Measurements from ENCODE around the gene KBTBD7.

The KBTBD7 gene

DNA sequence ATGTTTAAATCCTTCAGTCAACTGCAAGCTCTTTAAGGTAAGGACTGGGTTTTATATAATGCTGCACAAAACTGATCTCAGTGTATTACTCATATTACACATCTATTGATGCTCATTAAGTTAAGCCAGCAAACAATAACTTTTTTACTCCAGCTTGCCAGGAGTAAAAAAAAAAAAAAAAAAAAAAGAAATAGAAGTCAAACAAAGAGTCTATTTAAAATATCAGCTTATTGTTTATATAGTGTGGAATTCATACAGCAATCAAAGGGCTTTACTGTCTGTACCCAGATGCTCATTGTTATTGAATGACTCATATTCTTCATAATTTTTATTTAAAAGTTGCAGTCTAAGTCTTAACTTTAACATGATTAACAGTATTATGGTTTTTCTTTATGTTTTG, 21.8 kb upstream of the KBTBD7 start:
- no peaks in the 10 kb centered on the region for H3K79me2 ChIP-seq (ENCODE audit: control insufficient read depth, insufficient read depth, low read length)
- no peak overlapping the region for H2BK120ac ChIP-seq (ENCODE audit: low read depth, low read length)
- no peak for DNase-seq
- no peaks in the 10 kb centered on the region for H3K36me3 ChIP-seq (ENCODE audit: control insufficient read depth, insufficient read depth, low read length)
- no peak overlapping the region for H4K8ac ChIP-seq (ENCODE audit: low read depth, low read length)
- H4K5ac ChIP-seq (ENCODE audit: low read length): no peak overlapping the region
- H3K9ac ChIP-seq (ENCODE audit: low read length): no peak overlapping the region
- no peaks in the 10 kb centered on the region for H3K27me3 ChIP-seq (ENCODE audit: insufficient read depth, low read length, poor library complexity)
- no peak overlapping the region for H3K56ac ChIP-seq (ENCODE audit: low read length)
- H3K4ac ChIP-seq (ENCODE audit: low read depth, low read length): no peak overlapping the region
- H3K79me1 ChIP-seq (ENCODE audit: low read length): no peaks in the 10 kb centered on the region
- H3K4me1 ChIP-seq (ENCODE audit: control insufficient read depth, low read depth, low read length): no peaks in the 10 kb centered on the region
- no peak overlapping the region for H3K23ac ChIP-seq (ENCODE audit: low read length)
- H2BK15ac ChIP-seq (replicated peaks; ENCODE audit: low read depth): no peak overlapping the region
- no peak overlapping the region for H3K18ac ChIP-seq (ENCODE audit: low read length)
- no peak overlapping the region for H2AK5ac ChIP-seq (ENCODE audit: low read length)
- no peak overlapping the region for H2BK5ac ChIP-seq (ENCODE audit: low read length)
- H3K4me3 ChIP-seq (ENCODE audit: low read length): no peak overlapping the region
- no peak overlapping the region for H3K4me2 ChIP-seq (ENCODE audit: low read length)
- H3K27ac ChIP-seq (ENCODE audit: low read depth, low read length): no peak overlapping the region

DNA sequence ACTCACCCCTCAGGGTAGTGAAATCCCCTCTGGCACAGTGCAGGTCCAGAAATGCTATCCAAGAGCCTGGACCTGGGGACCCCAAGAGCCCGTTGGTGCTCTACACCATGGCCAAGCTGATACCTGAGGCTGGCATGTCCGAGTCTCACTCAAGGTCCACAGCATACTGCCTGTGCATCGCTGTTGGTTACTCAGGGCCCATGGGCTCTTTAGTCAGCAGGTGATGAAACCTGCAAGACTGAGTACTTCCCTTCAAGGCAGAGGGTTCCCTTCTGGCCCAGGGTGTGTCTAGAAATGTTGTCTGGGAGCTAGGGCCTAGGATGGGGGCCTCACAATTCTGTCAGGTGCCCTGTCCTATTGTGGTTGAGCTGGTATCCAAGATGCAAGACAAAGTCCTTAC, 19.6 kb upstream of the KBTBD7 start:
- no CpG with 5 or more reads among the region's 3 CpGs for WGBS (ENCODE audit: extremely low coverage, insufficient coverage, low lambda C conversion rate)

DNA sequence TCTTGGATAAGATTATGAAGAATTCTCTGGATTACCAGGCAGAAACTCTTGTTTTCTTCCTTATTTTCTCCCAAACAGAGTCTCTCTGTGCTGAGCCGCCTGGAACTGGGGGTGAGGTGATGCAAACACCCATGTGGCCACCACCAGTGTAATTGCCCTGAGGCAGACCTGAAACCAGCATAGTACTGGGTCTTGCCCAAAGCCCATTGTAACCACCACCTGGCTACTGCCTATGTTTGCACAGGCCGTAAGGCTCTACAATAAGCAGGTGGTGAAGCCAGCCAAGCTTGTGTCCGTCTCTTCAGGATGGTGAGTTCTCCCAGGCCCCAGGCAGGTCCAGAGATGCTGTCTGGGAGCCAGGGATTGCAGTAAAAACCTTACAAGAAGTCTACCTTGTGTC, 18.9 kb upstream of the KBTBD7 start:
- H3K4me2 ChIP-seq (ENCODE audit: low read length): no peak overlapping the region
- no peak overlapping the region for H3K23ac ChIP-seq (ENCODE audit: low read length)
- H2BK5ac ChIP-seq (ENCODE audit: low read length): no peak overlapping the region
- H3K56ac ChIP-seq (ENCODE audit: low read length): no peak overlapping the region
- H3K9ac ChIP-seq (ENCODE audit: low read length): no peak overlapping the region
- no peak overlapping the region for H2AK5ac ChIP-seq (ENCODE audit: low read length)
- H3K27me3 ChIP-seq (ENCODE audit: insufficient read depth, low read length, poor library complexity): no peaks in the 10 kb centered on the region
- no peak overlapping the region for H2BK120ac ChIP-seq (ENCODE audit: low read depth, low read length)
- H2BK15ac ChIP-seq (replicated peaks; ENCODE audit: low read depth): no peak overlapping the region
- no peaks in the 10 kb centered on the region for H3K4me1 ChIP-seq (ENCODE audit: control insufficient read depth, low read depth, low read length)
- H3K4me3 ChIP-seq (ENCODE audit: low read length): no peak overlapping the region
- no peak overlapping the region for H3K18ac ChIP-seq (ENCODE audit: low read length)
- WGBS (ENCODE audit: extremely low coverage, insufficient coverage, low lambda C conversion rate): no CpG with 5 or more reads among the region's 3 CpGs
- no peak overlapping the region for H4K8ac ChIP-seq (ENCODE audit: low read depth, low read length)
- H3K4ac ChIP-seq (ENCODE audit: low read depth, low read length): no peak overlapping the region
- no peaks in the 10 kb centered on the region for H3K79me1 ChIP-seq (ENCODE audit: low read length)
- no peak overlapping the region for H4K5ac ChIP-seq (ENCODE audit: low read length)
- no peaks in the 10 kb centered on the region for H3K79me2 ChIP-seq (ENCODE audit: control insufficient read depth, insufficient read depth, low read length)
- H3K36me3 ChIP-seq (ENCODE audit: control insufficient read depth, insufficient read depth, low read length): no peaks in the 10 kb centered on the region
- no peak overlapping the region for H3K27ac ChIP-seq (ENCODE audit: low read depth, low read length)
- no peak for DNase-seq

More for the DNA sequence above, 19.6 kb upstream of the KBTBD7 start:
- no peaks in the 10 kb centered on the region for H3K27me3 ChIP-seq (ENCODE audit: insufficient read depth, low read length, poor library complexity)
- H3K4ac ChIP-seq (ENCODE audit: low read depth, low read length): no peak overlapping the region
- no peak overlapping the region for H3K23ac ChIP-seq (ENCODE audit: low read length)
- H3K4me3 ChIP-seq (ENCODE audit: low read length): no peak overlapping the region
- H3K79me1 ChIP-seq (ENCODE audit: low read length): no peaks in the 10 kb centered on the region
- DNase-seq: no peak
- no peak overlapping the region for H3K18ac ChIP-seq (ENCODE audit: low read length)
- H3K9ac ChIP-seq (ENCODE audit: low read length): no peak overlapping the region
- no peak overlapping the region for H3K27ac ChIP-seq (ENCODE audit: low read depth, low read length)
- H2BK120ac ChIP-seq (ENCODE audit: low read depth, low read length): no peak overlapping the region
- no peak overlapping the region for H4K8ac ChIP-seq (ENCODE audit: low read depth, low read length)
- H3K79me2 ChIP-seq (ENCODE audit: control insufficient read depth, insufficient read depth, low read length): no peaks in the 10 kb centered on the region
- no peak overlapping the region for H2BK15ac ChIP-seq (replicated peaks; ENCODE audit: low read depth)
- H4K5ac ChIP-seq (ENCODE audit: low read length): no peak overlapping the region
- no peak overlapping the region for H2AK5ac ChIP-seq (ENCODE audit: low read length)
- no peak overlapping the region for H2BK5ac ChIP-seq (ENCODE audit: low read length)
- H3K4me1 ChIP-seq (ENCODE audit: control insufficient read depth, low read depth, low read length): no peaks in the 10 kb centered on the region
- H3K4me2 ChIP-seq (ENCODE audit: low read length): no peak overlapping the region
- H3K56ac ChIP-seq (ENCODE audit: low read length): no peak overlapping the region
- no peaks in the 10 kb centered on the region for H3K36me3 ChIP-seq (ENCODE audit: control insufficient read depth, insufficient read depth, low read length)

DNA sequence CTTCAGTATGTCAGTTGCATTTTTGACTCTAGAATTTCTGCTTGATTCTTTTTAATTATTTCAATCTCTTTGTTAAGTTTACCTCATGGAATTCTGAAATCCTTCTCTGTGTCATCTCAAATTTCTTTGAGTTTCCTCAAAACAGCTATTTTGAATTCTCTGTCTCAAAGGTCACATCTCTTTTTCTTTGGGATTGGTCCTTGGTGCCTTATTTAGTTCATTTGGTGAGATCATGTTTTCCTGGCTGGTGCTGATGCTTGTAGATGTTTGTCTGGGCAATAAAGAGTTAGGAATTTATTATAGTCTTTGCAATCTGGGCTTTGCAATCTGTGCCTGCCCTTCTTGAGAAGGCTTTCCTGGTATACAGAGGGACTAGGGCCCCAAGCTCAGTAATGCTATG, 18.5 kb upstream of the KBTBD7 start:
- Histone ChIP-seq H3K4me3 (ENCODE audit: low read length) (no peak overlapping the region), H2BK15ac (replicated peaks; ENCODE audit: low read depth) (no peak overlapping the region), H3K9ac (ENCODE audit: low read length) (no peak overlapping the region), H3K36me3 (ENCODE audit: control insufficient read depth, insufficient read depth, low read length) (no peaks in the 10 kb centered on the region), H4K8ac (ENCODE audit: low read depth, low read length) (no peak overlapping the region), H2BK5ac (ENCODE audit: low read length) (no peak overlapping the region), H3K56ac (ENCODE audit: low read length) (no peak overlapping the region), H3K79me1 (ENCODE audit: low read length) (no peaks in the 10 kb centered on the region), H3K23ac (ENCODE audit: low read length) (no peak overlapping the region), H2AK5ac (ENCODE audit: low read length) (no peak overlapping the region), H3K27me3 (ENCODE audit: insufficient read depth, low read length, poor library complexity) (no peaks in the 10 kb centered on the region), H3K4me2 (ENCODE audit: low read length) (no peak overlapping the region), H2BK120ac (ENCODE audit: low read depth, low read length) (no peak overlapping the region), H3K79me2 (ENCODE audit: control insufficient read depth, insufficient read depth, low read length) (no peaks in the 10 kb centered on the region), H3K27ac (ENCODE audit: low read depth, low read length) (no peak overlapping the region), H4K5ac (ENCODE audit: low read length) (no peak overlapping the region), H3K18ac (ENCODE audit: low read length) (no peak overlapping the region), H3K4me1 (ENCODE audit: control insufficient read depth, low read depth, low read length) (no peaks in the 10 kb centered on the region), H3K4ac (ENCODE audit: low read depth, low read length) (no peak overlapping the region)
- DNase-seq: no peak

DNA sequence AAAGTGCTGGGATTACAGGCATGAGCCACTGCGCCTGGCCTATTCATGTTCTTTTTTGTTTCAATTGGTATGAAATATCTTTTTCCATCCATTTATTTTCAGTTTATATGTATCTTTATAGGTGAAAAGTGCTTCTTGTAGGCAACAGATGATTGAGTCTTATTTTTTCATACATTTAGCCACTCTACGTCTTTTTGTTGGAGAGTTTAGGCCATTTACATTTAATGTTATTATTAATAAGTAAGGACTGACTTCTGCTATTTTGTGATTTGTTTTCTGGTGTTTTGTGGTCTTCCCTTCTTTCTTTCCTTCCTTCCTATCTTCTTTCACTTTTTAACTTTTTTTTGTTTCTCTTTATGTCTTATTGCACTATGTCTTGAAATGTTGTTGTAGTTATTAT, 16.7 kb upstream of the KBTBD7 start:
- Histone ChIP-seq H3K4me1 (ENCODE audit: control insufficient read depth, low read depth, low read length) (no peaks in the 10 kb centered on the region), H4K8ac (ENCODE audit: low read depth, low read length) (no peak overlapping the region)
- WGBS (ENCODE audit: extremely low coverage, insufficient coverage, low lambda C conversion rate): no CpG with 5 or more reads among the region's 2 CpGs

DNA sequence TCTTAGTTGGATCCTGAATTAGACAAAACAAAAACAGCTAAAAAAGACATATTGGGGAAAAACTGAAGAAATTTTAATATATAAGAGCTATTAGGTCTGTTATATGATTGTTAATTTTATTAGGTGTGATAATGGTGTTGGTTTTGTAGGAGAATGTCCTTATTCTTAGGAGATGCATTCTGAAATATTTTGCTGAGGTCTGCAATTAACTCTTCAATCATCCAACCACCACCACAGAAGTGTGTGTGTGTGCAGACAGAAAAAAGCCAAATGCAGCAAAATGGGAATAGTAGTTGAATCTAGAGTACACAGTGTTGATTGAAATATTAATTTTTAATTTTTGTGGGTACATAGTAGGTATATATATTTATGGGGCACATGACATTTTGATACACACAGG, 12.1 kb upstream of the KBTBD7 start:
- Histone ChIP-seq H3K4ac (ENCODE audit: low read depth, low read length) (no peak overlapping the region), H3K23ac (ENCODE audit: low read length) (no peak overlapping the region), H3K79me1 (ENCODE audit: low read length) (no peaks in the 10 kb centered on the region), H2AK5ac (ENCODE audit: low read length) (no peak overlapping the region), H3K79me2 (ENCODE audit: control insufficient read depth, insufficient read depth, low read length) (no peaks in the 10 kb centered on the region), H4K8ac (ENCODE audit: low read depth, low read length) (no peak overlapping the region), H3K27me3 (ENCODE audit: insufficient read depth, low read length, poor library complexity) (no peaks in the 10 kb centered on the region), H3K4me1 (ENCODE audit: control insufficient read depth, low read depth, low read length) (no peaks in the 10 kb centered on the region), H4K5ac (ENCODE audit: low read length) (no peak overlapping the region), H3K9ac (ENCODE audit: low read length) (no peak overlapping the region), H2BK15ac (replicated peaks; ENCODE audit: low read depth) (no peak overlapping the region), H3K27ac (ENCODE audit: low read depth, low read length) (no peak overlapping the region), H2BK5ac (ENCODE audit: low read length) (no peak overlapping the region), H3K18ac (ENCODE audit: low read length) (no peak overlapping the region), H2BK120ac (ENCODE audit: low read depth, low read length) (no peak overlapping the region), H3K4me2 (ENCODE audit: low read length) (no peak overlapping the region), H3K56ac (ENCODE audit: low read length) (no peak overlapping the region), H3K36me3 (ENCODE audit: control insufficient read depth, insufficient read depth, low read length) (no peaks in the 10 kb centered on the region), H3K4me3 (ENCODE audit: low read length) (no peak overlapping the region)
- DNase-seq: no peak

More for the DNA sequence above, 16.7 kb upstream of the KBTBD7 start:
- H4K5ac ChIP-seq (ENCODE audit: low read length): no peak overlapping the region
- H3K4ac ChIP-seq (ENCODE audit: low read depth, low read length): no peak overlapping the region
- H3K18ac ChIP-seq (ENCODE audit: low read length): no peak overlapping the region
- H3K27me3 ChIP-seq (ENCODE audit: insufficient read depth, low read length, poor library complexity): no peaks in the 10 kb centered on the region
- no peak overlapping the region for H3K4me2 ChIP-seq (ENCODE audit: low read length)
- H3K9ac ChIP-seq (ENCODE audit: low read length): no peak overlapping the region
- no peaks in the 10 kb centered on the region for H3K36me3 ChIP-seq (ENCODE audit: control insufficient read depth, insufficient read depth, low read length)
- H3K56ac ChIP-seq (ENCODE audit: low read length): no peak overlapping the region
- no peaks in the 10 kb centered on the region for H3K79me2 ChIP-seq (ENCODE audit: control insufficient read depth, insufficient read depth, low read length)
- H2BK5ac ChIP-seq (ENCODE audit: low read length): no peak overlapping the region
- no peak overlapping the region for H2BK15ac ChIP-seq (replicated peaks; ENCODE audit: low read depth)
- no peak overlapping the region for H3K4me3 ChIP-seq (ENCODE audit: low read length)
- DNase-seq: no peak
- H3K27ac ChIP-seq (ENCODE audit: low read depth, low read length): no peak overlapping the region
- H2AK5ac ChIP-seq (ENCODE audit: low read length): no peak overlapping the region
- no peak overlapping the region for H3K23ac ChIP-seq (ENCODE audit: low read length)
- no peaks in the 10 kb centered on the region for H3K79me1 ChIP-seq (ENCODE audit: low read length)
- H2BK120ac ChIP-seq (ENCODE audit: low read depth, low read length): no peak overlapping the region

Measured in mesendoderm (in vitro differentiated cells).